Activated gamma-delta T cell treated with Interleukin-2 at 50 U/mL for 16 hours (primary cell): ENCODE results near the gene TTYH3.
"Not testable (repeated sequence)": the region's sequence is repeated elsewhere in the genome, so short reads cannot be mapped to it uniquely, and the experiment has no call there.

Experiments used
- DNase-seq: peaks from one replicate; pipeline ENCODE4 v3.0.0-alpha.2; 2020

Gene TTYH3

GRCh38 chr7:2666588-2667250 is 34.9 kb downstream of the TTYH3 start:
- no peak for DNase-seq

- no peak for DNase-seq
Observed at GRCh38 chr7:2667843-2668242, 36.1 kb downstream of the TTYH3 start.

DNA sequence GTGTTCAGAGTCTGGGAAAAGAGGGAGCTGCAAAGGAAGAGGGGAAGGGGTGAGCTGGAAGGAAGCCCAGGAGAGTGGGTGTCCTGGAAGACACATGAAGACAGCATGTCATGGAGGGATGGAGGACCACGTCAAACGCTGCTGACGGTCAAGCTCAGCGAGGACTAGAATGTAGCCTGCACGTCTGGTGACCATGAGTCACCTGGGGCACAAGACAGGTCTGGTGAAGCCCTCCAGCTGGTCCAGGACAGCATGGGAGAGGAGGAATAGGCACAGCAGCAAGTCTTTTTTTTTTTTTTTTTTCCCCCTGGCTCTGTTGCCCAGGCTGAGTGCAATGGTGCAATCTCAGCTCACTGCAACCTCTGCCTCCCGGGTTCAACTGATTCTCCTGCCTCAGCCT is 36.6 kb downstream of the TTYH3 start:
- no peak for DNase-seq

GRCh38 chr7:2670171-2670570 is 38.4 kb downstream of the TTYH3 start:
- DNase-seq, result no peak

DNA sequence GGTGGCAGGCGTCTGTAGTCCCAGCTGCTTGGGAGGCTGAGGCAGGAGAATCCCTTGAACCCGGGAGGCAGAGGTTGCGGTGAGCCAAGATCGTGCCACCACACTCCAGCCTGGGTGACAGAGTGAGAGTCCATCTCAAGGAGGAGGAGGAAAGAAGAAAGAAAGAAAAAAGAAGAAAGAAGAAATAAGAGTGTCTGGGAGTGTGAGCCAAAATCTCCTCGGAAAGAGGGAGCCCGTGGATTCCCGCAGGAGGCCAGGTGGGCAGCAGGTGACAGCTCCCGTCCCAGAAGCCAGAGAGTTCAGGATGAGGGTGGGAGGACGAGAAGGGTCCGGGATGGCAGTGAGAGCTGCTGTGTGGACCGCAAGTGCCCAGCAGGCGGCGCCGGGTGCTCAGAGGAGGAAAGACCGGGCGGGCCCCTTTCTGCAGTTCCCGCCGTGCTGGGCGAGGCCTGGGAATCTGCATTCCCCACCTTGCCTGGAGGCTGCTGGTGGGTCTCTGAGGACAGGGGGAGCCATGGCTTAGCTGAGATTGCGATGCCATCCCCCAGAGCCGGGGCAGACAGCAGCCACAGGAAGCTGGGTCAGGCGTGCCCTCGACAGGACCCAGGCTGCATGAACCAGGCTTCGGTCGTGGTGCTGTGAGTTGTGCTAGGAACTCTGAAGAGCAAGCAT is 39.1 kb downstream of the TTYH3 start:
- DNase-seq, result peak; percentile 67

DNA sequence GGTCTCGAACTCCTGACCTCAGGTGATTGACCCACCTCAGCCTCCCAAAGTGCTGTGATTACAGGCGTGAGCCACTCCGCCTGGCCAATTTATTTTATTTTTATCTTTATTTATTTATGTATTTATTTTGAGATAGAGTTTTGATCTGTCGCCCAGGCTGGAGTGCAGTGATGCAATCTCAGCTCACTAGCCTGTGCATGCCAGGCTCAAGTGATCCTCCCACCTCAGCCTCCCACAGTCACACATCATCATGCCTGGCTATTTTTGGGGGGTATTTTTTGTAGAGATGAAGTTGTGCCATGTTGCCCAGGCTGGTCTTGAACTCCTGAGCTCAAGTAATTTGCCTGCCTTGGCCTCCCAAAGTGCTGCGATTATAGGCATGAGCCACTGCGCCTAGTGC is 41.4 kb downstream of the TTYH3 start:
- not testable (repeated sequence) for DNase-seq

DNA sequence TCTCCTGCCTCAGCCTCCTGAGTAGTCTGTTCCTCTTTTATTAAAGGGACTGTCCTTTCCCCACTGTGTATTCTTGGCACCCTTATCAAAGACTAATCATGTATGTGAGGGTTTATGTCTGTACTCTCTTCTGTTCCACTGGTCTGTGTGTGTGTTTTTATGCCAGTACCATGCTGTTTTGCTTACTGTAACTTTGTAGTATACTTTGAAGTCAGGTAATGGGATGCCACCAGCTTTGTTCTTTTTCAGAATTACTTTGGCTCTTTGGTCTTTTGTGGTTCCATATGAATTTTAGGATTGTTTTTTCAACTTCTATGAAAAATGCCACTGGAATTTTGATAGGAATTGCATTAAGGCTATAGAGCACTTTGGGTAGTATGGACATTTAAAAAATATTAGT is 42.1 kb downstream of the TTYH3 start:
- no peak for DNase-seq

DNA sequence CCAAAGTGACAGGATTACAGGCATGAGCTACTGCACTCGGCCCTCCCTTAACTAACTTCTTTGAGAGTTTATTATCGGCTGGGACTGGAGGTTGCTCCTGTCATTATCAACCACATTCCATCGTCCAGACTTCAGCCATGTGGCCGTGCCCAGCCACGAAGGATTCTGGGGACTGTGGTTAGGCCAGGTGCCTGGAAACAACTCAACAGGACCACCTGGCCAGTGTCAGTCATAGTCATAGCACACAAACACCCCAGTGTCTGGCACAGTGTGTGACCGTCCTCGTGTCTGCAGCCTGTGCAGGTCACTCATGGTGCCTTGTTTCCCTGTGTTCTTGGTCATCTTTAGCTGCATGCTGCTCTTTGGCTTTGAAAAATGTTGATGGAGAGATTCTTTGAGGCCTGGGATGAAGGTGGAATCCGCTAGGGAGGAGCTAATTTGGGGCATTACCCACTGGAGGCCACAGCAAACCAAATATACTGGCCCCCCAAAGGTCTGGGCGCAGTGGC is 43.5 kb downstream of the TTYH3 start:
- no peak for DNase-seq

DNA sequence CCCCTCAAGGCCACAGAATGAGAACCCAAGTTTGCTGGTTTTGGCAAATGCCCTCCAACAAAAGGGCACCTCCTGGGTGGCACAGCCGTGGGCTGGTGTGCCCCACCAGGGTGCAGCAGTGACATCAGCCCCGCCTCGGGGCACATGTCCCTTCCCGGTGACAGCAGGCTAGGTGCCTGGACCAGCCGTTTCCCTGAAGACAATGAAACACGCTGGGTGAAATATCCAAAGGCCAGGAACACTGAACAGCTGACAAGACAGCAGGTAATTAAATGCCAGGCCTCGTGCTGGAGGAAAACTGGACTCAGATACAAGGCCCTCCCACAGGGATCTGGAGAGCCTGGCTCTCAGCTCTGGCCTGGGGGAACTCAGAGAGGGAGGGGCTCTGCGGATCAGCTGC is 44.8 kb downstream of the TTYH3 start:
- DNase-seq, result not testable (repeated sequence)

GRCh38 chr7:2678454-2678853 is 46.7 kb downstream of the TTYH3 start:
- DNase-seq, result not testable (repeated sequence)

GRCh38 chr7:2679135-2680127 is 47.6 kb downstream of the TTYH3 start:
- not testable (repeated sequence) for DNase-seq

DNA sequence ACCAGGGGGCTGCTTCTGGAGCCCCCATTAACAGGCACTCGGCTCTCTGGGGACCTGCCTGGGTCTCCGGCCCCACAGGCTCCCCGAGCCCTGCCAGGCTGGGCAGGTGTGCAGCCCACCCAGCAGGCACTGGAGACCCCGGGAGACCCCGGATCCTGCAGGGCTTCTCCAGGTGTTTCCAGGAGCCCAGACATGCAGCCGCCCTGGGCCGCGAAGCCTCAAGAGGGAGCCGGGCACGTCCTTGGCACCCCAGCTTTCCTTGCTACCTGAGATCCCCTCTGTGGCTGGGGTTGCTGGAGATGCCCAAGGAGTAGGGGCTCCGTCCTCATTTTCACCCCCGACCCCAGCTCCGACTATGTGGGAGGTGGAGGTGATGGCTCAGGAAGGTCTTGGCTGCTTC is 48.5 kb downstream of the TTYH3 start:
- no peak for DNase-seq

GRCh38 chr7:2680792-2681490 is 49.2 kb downstream of the TTYH3 start:
- peak; percentile 46 for DNase-seq

- DNase-seq, result no peak
Observed at GRCh38 chr7:2681929-2682799, 50.4 kb downstream of the TTYH3 start.

DNA sequence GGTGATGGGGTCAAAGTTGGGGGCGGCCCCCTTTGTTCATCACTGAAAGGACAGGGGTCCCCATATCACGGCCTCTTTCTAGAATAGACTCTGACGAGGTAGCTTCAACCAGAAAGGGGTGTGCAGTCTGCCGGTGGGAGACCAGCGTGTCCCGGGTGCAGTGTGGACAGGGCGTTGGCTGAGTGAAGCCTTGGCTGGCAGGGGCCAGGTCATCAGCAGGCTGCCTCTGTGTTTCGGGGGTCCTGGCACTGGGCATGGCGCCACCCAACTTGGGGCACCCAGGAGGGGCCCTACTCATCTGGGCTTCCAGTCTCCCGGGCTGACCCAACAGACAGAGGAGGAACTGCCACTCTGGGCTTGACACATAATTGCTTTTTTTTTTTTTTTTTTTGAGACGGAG is 52.7 kb downstream of the TTYH3 start:
- DNase-seq, result no peak

DNA sequence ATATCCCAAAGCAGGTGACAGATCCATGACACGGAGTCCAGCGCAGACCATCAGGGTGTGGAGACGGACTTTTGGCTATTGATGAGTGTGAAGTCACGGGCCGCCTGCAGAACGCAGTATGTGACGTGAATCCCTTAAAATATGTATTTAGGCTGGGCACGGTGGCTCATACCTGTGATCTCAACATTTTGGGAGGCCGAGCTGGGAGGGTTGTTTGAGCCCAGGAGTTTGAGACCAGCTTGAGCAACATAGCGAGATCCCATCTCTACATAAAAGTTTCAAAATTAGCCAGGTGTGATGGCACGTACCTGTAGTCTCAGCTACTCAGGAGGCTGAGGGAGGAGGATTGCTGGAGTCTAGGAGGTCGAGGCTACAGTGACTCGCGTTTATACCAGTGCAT is 54.3 kb downstream of the TTYH3 start:
- no peak for DNase-seq

DNA sequence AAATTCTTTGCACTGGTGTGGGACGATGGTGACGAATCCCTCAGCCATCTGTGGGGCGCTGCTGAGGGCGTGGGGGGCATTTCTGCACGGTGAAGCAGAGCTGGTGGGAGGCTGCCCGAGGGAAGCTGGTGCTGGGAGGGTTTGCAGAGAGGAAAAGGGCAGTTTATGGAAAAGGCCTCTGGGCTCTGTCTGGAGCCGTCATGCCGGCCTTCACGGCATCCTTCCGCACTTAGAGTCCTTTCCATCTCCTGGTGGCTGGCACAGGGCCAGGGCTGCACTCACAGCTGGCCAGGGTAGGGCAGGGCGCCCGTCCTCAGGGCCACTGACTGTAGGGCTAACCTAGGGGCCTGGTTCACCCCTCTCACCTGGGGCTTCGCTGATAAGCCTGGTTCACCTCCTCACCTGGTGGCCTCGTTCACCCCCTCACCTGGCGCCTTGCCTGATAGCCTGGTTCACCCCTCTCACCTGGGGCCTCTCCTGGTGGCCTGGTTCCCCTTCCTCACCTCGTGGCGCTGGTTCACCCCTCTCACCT is 55.6 kb downstream of the TTYH3 start:
- DNase-seq, result no peak

- no peak for DNase-seq
Observed at GRCh38 chr7:2687881-2688318, 56.1 kb downstream of the TTYH3 start, which contains the start of gene AMZ1. Gene AMZ1, plus strand, starts transcription at chr7:2688202. Its CDS starts 12,250 bp downstream, at chr7:2700452.

- no peak for DNase-seq
Observed at GRCh38 chr7:2688409-2689342, 56.9 kb downstream of the TTYH3 start.

DNA sequence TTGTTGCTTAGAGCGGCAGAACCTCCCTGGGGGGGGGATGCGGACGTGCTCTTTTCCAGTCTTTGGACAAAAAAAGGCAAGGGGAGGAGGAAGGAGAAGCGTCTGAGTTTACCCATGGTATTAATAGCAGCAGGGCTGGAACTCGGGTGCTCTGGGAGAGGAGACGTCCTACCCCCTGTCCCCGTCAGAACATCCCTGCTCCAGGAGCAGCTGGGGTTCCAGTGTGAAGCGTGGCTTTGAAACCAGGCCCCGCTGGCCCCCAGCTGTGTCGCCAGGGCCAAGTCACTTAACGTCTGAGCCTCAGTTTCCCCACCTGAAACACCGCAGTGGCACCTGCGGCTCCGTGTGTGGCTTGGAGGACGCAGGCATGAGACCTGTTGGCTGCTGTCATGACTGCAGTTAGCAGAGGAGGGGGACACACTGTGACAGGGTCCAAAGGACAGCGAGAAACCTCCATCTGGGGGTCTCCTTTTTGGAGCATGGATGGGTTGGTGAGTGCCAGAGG is 57.6 kb downstream of the TTYH3 start:
- DNase-seq, result no peak
